Esophagus squamous epithelium (tissue), 4 donors: ENCODE results near the gene NUBPL.

Source experiments
- CTCF ChIP-seq, 6 experiments: fragments of 450-650 bp in 4 of 6; fragments of 200-600 bp in 2 of 6; sonication (generic) in 2 of 6; IDR thresholded peaks; one replicate each; pipeline ENCODE4 v1.5.1; 2016 to 2019; ENCODE audit warnings: antibody characterized with exemption in 6 of 6, mild to moderate bottlenecking in 4 of 6, moderate library complexity in 4 of 6
- POLR2A ChIP-seq, 4 donors: fragments of 450-650 bp; IDR thresholded peaks; one replicate each; pipeline ENCODE4 v1.6.1; 2017; ENCODE audit warnings: antibody characterized with exemption in 4 of 4, mild to moderate bottlenecking in 4 of 4, moderate library complexity in 3 of 4

GRCh38 chr14:31876741-31877140 lies 315.5 kb downstream of the NUBPL start:
- TF ChIP-seq CTCF (IDR thresholded peaks at IDR 0.05) (no peak), POLR2A (IDR thresholded peaks at IDR 0.05) (no peak)
